HG03565 (cell line): Measurements from ENCODE around the gene CITED4.

Source experiments
- ATAC-seq: cut with Tn5 transposase; IDR thresholded peaks from one replicate; pipeline ENCODE4 v1.9.1; 2021; ENCODE audit warnings: mild to moderate bottlenecking, moderate library complexity; ENCODE audit not compliant: unreplicated experiment

The CITED4 gene

DNA sequence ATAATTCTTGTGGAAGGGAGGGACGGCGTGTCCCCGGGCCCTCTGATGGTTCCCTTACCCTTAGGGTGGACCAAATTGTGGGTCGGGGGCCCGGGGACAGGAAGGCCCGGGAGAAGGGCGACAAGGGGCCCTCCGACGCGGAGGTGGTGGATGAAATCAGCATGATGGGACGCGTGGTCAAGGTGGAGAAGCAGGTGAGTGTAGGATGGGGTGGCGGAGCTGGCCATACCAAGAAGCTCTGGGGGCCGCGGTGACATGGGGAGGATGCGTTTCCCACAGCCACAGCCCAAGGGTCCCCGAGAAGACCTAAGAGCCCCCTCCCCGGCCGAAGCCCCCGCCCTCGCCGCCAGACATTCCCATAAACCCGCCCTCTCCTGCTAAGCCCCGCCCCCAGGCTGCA is 24.6 kb downstream of the CITED4 start:
- ATAC-seq, result no peak

DNA sequence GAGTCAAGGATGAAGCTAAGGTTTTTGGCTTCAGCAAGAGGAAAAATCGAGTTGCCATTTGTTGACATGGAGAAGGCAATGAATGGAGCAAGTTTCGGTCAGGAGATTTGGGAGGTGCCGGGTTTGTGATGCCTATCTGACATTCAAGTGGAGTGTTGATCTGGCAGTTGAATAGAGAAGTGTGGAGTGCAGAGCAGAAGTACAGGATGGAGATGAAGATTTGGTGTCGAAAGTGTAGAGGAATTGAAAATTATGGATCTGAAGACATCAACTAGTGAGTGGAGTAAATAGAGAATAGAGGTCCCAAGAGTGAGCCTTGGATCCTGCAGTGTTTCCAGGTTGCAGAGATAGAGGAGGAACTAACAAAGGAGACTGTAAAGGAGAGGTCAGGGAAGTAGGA is 25.9 kb downstream of the CITED4 start:
- ATAC-seq, result no peak

GRCh38 chr1:40834968-40835545 is 27.1 kb downstream of the CITED4 start:
- ATAC-seq, result no peak

DNA sequence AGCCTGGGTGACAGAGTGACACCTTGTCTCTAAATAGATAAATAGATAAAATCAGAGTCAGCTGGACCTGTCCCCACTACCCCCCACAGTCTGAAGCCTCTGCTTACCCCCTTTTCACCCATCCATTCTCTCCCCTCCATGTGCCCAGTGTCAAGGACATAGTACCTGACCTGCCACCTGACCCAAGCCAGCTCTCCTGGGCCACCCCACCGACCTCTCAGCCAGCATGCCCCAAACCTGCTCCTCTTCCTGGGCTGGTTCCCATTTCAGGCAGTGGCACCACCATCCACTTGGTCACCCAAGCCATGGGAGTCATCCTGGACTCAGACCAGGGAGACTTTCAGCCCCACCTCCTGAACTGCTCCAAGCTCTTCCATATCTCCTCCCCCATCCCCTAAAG is 28.2 kb downstream of the CITED4 start:
- ATAC-seq, result no peak

DNA sequence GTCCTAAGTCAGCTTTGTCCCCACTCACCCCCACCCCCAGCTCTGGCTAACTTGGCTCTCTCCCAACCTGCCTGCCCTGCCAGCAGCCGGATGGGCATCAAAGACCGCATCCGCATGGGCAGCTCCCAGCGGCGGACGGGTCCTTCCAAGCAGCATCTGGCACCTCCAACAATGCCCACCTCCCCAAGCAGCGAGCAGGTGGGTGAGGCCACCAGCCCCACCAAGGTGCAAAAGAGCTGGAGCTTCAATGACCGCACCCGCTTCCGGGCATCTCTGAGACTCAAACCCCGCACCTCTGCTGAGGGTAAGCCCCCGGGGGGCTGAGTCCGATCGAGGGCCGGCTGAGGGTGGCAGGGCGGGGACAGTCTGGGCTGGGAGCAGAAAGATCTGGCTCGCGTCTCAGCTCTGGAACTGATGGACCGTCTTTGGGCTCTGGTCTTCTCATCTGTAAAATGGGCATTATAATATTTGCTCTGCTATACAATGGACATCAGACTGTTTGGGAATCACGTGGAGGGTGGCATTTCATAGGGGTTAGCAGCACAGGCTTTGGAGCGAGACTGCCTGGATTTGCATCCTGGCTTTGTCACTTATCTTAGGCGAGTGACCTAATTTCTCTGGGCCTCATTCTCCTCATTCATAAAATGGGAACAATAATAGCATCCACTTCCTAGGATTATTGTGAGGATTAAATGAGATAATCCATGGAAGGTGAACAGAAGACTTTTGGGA is 31.0 kb downstream of the CITED4 start:
- ATAC-seq, result no peak

- ATAC-seq, result no peak
Measured at GRCh38 chr1:40830419-40830943, 31.7 kb downstream of the CITED4 start.

DNA sequence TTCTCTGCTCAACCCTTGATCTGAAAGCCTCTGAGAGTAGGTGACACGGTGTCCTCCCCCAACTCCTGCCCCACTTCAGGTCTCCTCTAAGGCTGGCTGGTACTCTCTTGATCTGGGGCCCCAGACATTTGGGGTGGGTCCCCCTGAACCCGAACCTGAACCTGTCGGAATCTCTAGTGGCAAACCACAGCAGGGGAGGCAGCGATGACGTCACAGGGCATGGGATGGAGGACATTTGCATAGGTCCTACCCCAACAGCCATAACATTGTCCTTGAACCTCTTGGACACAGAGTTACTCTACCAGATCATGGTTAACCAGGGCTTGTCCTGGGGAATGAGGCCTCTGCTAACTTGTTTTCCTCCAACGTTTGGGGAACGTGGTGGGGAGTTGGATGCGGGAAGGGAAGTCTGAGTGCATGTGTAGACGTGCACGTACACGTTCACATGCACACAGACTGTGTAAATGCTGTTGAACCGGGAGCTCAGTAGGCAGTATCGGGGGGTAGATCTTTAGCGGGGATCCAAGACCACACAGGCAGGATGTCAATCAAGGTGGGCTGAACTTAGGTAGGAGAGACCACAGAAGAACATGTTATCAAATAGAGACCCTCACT is 32.4 kb downstream of the CITED4 start:
- no peak for ATAC-seq

DNA sequence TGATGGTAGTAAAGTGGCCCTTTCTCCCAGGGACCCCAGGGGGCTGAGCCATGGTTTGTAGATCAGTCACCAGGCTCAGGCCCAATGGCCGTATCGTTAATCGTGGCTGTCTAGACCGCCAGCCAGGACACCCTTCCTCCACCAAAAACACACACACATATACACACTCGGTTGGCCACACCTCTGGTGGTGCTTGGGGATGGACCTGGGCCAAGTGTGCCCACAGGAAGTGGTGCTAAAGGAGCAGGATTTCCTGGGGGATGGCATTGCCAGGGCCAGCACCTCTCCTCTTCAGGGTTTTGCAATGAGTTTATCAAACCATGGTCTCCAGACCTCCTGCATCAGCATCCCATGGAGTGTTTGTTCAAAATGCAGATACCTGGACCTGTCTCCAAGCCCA is 36.2 kb downstream of the CITED4 start:
- no peak for ATAC-seq

GRCh38 chr1:40825435-40825788 is 36.8 kb downstream of the CITED4 start:
- ATAC-seq, result no peak

DNA sequence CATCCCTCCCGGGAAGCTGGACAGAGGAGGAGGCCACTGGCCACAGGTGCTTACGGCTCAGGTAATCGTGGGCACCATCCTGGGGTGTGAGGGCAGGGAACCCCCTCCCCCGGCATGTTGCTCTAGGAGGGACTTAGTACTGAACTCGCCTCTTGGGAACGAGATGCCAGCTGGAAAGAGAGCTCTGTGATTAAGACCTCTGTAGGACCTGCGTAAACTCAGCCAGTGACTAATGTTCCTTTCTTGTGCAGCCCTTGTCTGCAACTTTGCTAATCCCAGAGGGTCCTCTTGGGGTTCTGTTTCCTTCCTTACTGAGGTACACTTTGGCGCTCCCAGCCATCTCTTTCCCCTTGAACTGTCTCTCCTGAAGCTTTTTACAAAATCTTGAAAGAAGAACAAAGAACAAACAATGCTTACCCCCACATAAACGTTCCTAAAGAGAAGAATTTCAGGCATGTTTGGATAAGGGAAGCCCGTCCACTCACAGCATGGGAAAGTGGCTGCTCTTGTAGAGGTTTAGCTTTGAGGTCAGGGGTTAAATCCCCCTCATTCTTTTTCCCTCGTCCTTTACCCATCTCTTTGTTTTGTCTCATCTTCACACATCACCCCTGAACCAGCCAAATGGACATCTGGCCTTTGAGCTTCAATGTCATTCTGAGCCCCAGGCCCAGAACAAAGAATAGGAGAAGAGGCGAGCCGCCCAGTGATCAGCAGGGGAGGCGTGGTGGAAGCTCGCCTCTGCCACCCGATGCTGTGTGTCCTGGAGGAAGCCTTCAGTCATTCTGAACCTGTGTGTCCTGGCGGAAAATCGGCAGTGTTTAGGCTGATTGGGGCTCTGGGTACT is 37.4 kb downstream of the CITED4 start:
- ATAC-seq, result no peak

DNA sequence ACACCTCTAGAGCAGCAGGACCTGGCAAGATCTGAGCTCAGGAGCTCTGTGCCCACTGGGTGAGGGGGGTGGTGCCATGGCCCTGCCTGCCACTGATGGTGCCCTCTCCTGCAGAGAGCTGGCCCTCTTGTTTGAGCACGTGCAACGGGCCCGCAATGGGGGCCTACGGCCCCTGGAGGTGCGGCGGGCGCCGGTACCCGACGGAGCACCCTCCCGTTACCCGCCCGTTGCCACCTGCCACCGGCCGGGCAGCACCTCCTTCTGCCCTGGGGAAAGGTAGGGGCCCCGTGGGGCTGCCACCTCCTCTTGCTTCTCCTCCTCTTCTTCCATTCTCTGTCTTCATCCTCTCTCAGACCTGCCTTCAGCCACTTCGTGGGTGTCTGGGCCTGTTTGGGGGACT is 38.2 kb downstream of the CITED4 start:
- ATAC-seq, result no peak

DNA sequence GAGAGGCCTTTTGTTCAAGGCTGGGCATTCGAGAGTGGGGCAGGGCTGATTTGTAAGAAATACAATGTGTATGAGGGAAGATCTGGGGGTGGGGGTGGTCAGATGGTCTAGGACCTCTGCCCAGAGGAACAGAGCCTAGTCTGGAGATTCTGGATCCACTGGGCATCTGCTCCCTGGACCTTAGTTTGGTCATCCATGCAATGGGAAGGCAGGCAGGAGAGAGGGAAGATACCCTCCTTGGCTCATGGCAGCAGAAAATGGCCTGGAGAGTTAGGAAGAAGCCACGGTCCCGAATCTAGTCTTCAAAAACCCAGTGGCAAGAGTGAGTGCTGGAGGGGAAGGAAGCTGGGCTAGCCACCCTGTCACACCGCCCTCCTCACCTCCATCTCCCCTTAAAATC is 38.8 kb downstream of the CITED4 start:
- no peak for ATAC-seq

DNA sequence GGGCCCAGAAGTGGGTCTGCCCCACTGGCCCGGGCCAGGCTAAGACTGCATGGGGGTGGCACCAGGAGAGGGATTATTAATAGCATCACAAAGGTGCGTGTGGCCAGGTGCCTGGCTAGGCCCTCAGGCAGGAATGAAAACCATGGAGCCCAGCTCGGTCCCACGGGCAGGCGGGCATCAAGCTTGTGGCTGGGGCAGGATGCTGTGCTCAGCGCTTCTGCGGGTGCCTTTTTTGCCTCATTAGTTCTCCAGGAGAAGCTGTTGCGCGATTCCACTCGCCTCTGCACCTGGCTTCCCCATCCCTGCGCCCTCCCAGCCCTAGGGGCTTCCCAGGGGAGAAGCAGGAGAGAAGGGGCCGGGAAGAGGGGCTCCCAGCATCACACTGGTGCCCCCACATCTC is 39.3 kb downstream of the CITED4 start:
- ATAC-seq, result no peak

DNA sequence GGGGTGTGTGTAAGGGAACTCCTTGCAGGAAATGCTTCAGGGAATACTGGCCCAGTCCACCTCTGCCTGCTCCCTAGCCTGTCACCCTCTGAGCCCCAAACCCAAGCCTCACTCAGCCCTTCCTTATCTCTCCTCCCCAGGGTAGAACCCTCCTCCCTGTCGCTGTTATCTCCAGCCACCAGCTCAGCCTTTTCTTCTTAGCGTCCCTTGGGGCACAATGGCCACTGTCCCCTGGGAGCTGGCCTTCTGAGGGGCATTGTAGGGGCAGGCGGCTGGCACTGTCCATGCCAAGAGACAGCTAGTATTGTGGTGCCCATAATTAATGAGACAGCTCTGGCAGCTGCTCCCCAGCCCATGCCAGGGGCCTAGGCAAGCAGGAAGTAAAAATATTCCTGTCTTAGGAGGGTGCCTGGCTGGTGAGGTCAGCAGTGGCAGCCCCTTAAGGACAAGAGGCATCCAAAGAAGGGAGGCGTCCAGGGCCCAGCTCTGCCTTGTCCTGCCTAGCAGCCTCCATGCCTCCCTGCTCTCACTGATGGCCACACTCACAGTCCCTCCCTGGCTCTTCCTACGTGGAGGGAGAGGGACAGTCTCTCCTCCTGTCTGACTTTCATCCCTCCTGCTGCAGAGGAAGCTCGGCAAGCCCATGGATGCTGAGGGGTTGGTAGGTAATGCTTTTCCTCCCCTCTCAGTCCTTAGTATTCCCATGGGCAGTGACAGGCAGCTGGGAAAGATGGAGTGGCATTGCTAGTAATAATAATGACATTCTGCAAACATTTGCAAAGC is 41.1 kb downstream of the CITED4 start:
- ATAC-seq, result no peak

DNA sequence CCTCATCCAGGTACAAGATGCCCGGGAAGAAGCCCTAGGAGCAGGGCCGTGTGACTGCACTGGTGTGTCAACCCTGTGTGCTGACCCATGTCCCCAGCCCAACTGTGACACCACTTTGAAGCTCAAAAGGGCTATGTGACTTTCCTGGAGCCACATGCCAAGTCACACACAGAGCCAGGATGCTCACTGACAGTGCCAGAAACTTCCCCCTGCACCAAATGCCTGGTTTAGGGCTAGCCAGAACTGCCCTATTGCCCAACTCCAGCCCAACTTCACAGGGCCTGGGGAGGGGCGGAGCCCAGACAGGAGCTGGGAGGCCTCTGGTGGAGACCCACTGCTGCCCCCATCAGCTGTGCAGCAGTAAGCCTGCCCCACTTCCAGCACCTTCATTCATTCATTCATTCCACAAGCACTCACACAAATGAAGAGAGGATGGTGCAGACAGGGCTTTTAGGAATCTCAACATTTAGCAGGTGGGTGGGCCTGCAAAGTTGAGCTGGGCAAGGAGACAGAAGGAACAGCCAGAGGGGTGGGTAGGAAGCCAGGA is 41.8 kb downstream of the CITED4 start:
- ATAC-seq, result no peak

DNA sequence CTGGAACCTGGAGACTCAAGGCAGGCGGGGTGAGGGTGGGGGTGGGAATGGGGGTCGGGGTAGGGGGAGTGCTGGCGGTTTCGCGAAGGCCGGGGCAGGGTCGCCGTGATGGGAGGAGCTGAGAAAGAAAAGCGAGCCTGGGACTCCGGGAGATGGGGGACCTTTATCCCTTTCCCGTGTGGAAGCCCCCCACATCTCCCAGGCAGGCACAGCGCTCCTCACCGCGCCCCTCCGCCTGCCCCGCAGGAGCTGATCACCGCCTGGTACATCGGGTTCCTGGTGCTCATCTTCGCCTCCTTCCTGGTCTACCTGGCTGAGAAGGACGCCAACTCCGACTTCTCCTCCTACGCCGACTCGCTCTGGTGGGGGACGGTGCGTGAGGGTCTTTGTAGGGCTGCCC is 43.1 kb downstream of the CITED4 start:
- ATAC-seq, result no peak

DNA sequence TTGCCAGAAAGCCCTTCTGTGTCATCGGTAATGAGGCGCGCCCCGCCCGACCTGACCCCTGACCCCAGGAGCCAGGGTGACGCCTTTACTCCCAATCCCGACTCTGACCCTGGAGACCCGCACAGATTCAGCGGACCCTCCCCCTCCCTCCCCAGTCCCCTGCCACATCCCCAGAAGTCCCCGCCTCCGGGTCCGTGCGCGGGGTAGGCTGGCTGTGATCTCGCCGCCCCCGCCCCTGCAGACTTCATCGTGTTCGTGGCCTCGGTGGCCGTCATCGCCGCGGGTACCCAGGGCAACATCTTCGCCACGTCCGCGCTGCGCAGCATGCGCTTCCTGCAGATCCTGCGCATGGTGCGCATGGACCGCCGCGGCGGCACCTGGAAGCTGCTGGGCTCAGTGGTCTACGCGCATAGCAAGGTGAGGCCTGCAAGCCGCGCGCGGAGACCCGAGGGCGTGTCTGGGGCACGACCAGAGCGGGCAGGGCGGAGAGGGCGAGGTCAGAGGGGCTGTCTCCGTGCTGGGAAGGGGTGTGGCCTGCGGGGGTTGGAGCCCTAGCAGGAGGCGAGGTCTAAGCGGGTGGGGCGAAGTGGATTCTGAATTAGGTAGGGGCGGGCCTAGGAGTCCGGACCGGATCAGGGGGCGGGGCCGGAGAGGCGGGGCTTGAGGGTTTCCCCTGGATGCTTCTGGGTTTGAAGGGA is 43.8 kb downstream of the CITED4 start:
- ATAC-seq, result peak; percentile 46

- ATAC-seq, result no peak
Measured at GRCh38 chr1:40817791-40818263, 44.3 kb downstream of the CITED4 start.

GRCh38 chr1:40815420-40815819 is 46.7 kb downstream of the CITED4 start:
- ATAC-seq, result no peak
